ENCODE data around the gene MGRN1.

Gene MGRN1

GRCh38 chr16:4655801-4656200 lies 31.2 kb downstream of the MGRN1 start:
- DNase-seq (ENCODE audit: low read depth, low spot score), result no peak
- TF ChIP-seq, protein P1, sequence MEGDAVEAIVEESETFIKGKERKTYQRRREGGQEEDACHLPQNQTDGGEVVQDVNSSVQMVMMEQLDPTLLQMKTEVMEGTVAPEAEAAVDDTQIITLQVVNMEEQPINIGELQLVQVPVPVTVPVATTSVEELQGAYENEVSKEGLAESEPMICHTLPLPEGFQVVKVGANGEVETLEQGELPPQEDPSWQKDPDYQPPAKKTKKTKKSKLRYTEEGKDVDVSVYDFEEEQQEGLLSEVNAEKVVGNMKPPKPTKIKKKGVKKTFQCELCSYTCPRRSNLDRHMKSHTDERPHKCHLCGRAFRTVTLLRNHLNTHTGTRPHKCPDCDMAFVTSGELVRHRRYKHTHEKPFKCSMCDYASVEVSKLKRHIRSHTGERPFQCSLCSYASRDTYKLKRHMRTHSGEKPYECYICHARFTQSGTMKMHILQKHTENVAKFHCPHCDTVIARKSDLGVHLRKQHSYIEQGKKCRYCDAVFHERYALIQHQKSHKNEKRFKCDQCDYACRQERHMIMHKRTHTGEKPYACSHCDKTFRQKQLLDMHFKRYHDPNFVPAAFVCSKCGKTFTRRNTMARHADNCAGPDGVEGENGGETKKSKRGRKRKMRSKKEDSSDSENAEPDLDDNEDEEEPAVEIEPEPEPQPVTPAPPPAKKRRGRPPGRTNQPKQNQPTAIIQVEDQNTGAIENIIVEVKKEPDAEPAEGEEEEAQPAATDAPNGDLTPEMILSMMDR (IDR thresholded peaks at IDR 0.05; ENCODE audit: low read depth, low read length), result no peak
- no peak overlapping the region for H3K4me3 ChIP-seq (ENCODE audit: low read depth, low read length)
- in situ Hi-C loops (cut with HindIII; ENCODE audit: low sequenced_read_pairs), result no loop called here

DNA sequence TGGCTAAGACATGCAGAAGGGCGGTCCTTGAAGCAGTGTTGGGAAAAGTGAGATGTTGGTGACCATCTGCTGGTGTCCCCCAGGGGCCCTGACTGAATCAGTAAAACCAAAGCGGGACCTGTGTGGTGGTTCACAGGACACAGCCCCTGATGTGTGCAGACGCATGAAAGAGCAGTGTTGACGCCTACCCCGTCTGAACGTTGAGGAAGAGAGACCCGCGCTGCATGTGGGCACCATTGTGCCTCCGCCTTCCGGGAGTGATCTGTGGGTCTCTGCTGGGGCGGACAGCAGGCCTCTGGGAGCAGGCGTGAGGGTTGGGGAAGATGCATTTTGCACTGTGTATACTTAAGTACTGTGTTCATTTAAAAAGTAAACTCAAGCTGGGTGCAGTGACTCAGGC lies 31.6 kb downstream of the MGRN1 start:
- no peak for DNase-seq (ENCODE audit: low read depth, low spot score)
- H3K4me3 ChIP-seq (ENCODE audit: low read depth, low read length), result no peak overlapping the region
- in situ Hi-C loops (cut with HindIII; ENCODE audit: low sequenced_read_pairs), result no loop called here
- TF ChIP-seq, protein P1 (IDR thresholded peaks at IDR 0.05; ENCODE audit: low read depth, low read length), result no peak

- no peak overlapping the region for H3K4me3 ChIP-seq (ENCODE audit: low read depth, low read length)
- TF ChIP-seq, protein P1 (IDR thresholded peaks at IDR 0.05; ENCODE audit: low read depth, low read length), result no peak
- DNase-seq (ENCODE audit: low read depth, low spot score), result no peak
- in situ Hi-C loops (cut with HindIII; ENCODE audit: low sequenced_read_pairs), result no loop called here
Observed at GRCh38 chr16:4656695-4657686, 32.4 kb downstream of the MGRN1 start.

DNA sequence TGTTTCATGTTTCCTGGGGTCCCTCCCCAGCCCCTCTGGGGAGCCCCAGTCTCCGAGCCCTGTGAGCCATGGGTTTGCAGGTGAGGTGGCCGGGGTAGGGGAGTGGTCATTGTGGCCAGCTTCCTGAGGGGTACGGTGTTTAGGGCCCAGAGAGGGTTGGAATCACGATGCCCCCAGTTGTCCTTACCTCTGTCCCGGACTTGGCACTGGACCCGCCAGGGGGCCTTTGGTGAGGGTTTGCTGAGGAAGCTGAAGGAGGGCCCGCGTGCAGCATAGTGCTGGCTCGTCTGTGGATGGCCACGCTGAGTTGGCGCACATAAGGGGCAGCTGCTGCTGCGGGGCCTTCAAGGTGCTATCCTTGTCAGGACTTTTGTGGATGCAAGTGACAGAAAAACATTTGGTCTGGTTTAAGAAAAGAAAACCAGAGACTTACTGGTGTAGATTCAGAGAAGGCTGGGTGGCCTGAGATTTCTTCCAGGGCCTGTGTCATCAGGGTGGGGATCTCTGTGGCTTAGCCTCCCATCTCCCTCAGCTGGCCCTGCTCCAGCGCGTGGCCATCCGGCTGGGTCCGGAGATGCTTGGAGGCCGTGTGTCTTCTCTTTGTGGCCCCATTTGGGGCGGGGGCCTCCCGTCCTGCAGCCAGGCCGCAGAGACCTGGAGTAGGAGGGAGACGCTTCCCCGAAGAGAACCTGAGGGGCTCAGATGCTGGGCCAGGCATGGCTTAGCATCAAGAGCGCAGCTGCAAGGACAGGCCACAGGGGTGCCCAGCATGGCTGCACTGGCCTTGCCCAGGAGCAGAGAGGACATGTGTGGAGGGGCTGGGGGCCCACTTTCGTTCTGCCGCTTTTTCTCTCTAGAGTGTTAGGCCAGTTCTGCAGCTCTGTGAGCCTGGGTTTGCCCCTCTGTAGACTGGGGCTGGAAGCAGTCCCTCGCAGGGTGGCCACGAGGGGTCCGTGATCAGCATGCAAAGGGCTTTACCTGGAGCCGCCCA lies 35.0 kb downstream of the MGRN1 start:
- DNase-seq (ENCODE audit: low read depth, low spot score), result no peak
- no peak overlapping the region for H3K4me3 ChIP-seq (ENCODE audit: low read depth, low read length)
- in situ Hi-C loops (cut with HindIII; ENCODE audit: low sequenced_read_pairs), result no loop called here
- TF ChIP-seq, protein P1 (IDR thresholded peaks at IDR 0.05; ENCODE audit: low read depth, low read length), result no peak

- peak; percentile 68 for DNase-seq (ENCODE audit: low read depth, low spot score)
- no peak overlapping the region for H3K4me3 ChIP-seq (ENCODE audit: low read depth, low read length)
- in situ Hi-C loops (cut with HindIII; ENCODE audit: low sequenced_read_pairs), result no loop called here
- TF ChIP-seq, protein P1 (IDR thresholded peaks at IDR 0.05; ENCODE audit: low read depth, low read length), result no peak
Observed at GRCh38 chr16:4660454-4661007, 35.9 kb downstream of the MGRN1 start.

DNA sequence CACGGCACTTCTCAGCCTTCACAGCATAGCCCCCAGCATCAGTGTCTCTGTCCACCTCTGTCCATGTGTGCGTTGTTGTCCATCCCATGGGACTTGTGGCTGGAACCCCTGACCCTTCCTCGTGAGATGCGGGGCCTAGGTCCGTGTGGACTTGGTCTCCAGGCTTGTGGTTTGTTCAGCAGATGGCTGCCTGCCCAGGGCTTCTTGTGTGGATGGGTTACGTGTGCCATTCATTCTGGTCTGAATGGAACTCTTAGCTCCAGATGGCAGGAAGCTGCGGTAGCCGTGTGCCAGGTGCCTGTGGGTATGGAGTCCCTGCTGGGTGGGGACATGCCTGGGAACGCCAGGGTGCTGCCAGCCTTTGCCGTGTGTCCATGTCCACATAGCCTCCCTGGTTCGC lies 37.0 kb downstream of the MGRN1 start:
- in situ Hi-C loops (cut with HindIII; ENCODE audit: low sequenced_read_pairs), result no loop called here
- no peak overlapping the region for H3K4me3 ChIP-seq (ENCODE audit: low read depth, low read length)
- TF ChIP-seq, protein P1 (IDR thresholded peaks at IDR 0.05; ENCODE audit: low read depth, low read length), result no peak
- peak; percentile 49 for DNase-seq (ENCODE audit: low read depth, low spot score)

Measured in astrocyte of the spinal cord (primary cell).